Skin of body (tissue), 2 donors: ENCODE measurements around the gene GTPBP2. TPM values are rescaled to one million over a fixed set of nuclear protein-coding genes. Genes with fewer than 3 reads are reported as not detected.
A peak's percentile ranks its signal among the peaks of the same experiment; 100 is the strongest.

Experiments
- DNase-seq: peaks from one replicate; lab custom pipeline; 2025; lab: John Stamatoyannopoulos, UW
- total RNA-seq: library from RNA; depleted of rRNA; stranded (reverse); fragments of >200 nt; gene quantifications from one replicate; pipeline ENCODE4 v1.2.3, GENCODE V29; 2014

The GTPBP2 gene
- total RNA-seq, 1 donor from 2014 or later, result 34.8 TPM

DNA sequence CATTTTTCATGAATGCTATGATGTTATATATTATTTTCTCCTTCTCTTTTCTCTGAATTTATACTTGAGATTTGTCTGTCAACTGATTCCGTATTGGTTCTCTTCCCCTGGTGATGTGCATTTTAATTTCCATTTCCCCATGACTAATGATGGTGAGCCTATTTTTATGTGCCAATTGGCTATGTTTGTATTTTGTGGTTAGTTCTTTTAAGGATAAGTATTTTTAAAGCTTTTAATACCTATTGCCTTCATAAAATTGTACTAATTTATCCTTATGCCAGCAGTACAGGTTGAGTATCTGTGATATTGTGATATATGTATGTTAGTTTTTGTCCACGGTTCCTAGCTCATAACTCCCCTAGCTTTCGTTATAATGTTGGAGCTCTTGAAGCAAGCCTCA, 50.3 kb downstream of the GTPBP2 start:
- no peak for DNase-seq

DNA sequence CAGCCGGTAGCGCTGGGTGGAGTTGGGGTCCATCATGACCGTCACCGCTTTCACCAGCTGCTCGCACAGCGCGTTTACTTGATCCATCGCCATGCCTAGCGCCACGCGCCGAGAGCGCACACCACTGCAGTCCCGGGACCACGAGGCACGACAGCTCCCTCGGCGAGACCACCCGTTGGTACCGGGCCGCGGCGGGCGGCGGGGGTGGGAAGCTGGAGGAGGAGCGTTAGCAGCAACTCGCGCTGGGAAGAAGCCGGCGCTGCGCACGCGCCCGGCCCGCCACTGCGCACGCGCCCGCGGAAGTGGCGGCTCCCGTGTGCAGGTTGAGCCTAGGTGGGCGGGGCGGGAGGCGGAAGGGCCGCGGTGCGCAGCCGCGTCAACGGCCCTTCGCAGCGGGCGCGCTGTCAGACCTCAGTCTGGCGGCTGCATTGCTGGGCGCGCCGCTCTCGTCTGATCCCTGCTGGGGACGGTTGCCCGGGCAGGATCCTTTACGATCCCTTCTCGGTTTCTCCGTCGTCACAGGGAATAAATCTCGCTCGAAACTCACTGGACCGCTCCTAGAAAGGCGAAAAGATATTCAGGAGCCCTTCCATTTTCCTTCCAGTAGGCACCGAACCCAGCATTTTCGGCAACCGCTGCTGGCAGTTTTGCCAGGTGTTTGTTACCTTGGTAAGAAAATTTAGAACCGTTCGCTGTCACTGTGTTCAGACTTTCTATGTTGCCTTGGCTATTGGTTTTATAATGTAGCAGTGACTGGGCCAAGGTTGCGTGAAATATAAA, 53.1 kb downstream of the GTPBP2 start, which contains the start of the genes POLH and XPO5:
POLH (plus strand) TSS at position 414 of the 780 bp plus-strand sequence. CDS start 6,135 bp downstream, outside the sequence.
XPO5 (minus strand) TSS at position 267 of the 780 bp plus-strand sequence; CDS start at position 93, 174 bp downstream.
- DNase-seq, result peak; percentile 81

GRCh38 chr6:43575105-43575771, 53.8 kb downstream of the GTPBP2 start:
- no peak for DNase-seq

DNA sequence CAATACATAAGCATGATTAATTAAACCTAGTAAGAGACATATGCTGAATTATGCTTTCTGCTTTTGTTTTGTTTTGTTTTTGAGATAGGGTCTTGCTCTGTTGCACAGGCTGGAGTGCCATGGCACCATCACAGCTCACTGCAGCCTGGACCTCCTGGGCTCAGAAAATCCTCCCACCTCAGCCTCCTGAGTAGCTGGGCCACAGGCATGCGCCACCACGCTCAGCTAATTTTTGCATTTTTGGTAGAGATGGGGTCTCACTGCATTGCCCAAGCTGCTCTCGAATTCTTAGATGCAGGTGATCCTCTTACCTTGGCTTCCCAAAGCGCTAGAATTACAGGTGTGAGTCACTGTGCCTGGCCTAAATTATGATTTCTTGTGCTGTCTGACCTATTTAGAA, 57.0 kb downstream of the GTPBP2 start:
- DNase-seq, result no peak

DNA sequence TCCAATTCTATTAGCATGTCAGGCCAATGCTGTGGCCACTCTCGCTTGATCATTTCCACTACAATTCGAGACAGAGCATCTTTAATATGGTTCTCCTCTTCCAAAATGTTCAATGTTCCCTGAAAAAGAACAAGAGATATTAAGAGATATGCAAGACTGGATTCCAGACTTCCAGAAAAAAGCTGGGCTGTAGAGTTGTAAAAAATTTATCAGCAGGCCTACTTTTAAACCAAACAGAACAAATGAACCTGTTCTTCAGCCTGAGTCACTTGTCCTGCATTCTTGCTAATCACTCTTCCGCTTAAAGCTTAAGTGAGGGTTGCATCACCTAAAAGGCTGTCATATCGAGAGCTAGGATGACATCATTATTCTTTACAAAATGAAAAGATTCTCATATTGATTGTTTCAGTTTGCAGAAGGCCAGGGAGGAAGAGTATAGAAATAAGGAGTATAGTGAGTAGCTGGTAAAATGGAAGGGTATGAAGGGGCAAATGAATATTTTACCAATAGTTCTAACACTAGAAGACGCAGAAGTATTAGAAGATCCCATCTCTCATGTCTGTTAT, 58.1 kb downstream of the GTPBP2 start:
- DNase-seq, result no peak

Other genes starting within 250 kb of the GTPBP2 start
- gene ABCC10, start 201.7 kb downstream of the GTPBP2 start, total RNA-seq, result 9.6 TPM
- 2.7 TPM for gene DLK2, start 173.7 kb downstream of the GTPBP2 start, total RNA-seq
- gene TJAP1, start 151.7 kb downstream of the GTPBP2 start, total RNA-seq, result 11.8 TPM
- 0.20 TPM for gene LRRC73, start 118.9 kb downstream of the GTPBP2 start, total RNA-seq
- gene YIPF3, start 112.3 kb downstream of the GTPBP2 start, total RNA-seq, result 49.7 TPM
- 23.5 TPM for gene POLR1C, start 112.2 kb downstream of the GTPBP2 start, total RNA-seq
- 25.1 TPM for gene XPO5, start 53.2 kb downstream of the GTPBP2 start, total RNA-seq
- gene POLH, start 53.1 kb downstream of the GTPBP2 start, total RNA-seq, result 9.8 TPM
- gene MAD2L1BP, start 6.6 kb upstream of the GTPBP2 start, total RNA-seq, result 14.1 TPM
- 0.30 TPM for gene RSPH9, start 15.8 kb upstream of the GTPBP2 start, total RNA-seq
- gene MRPS18A, start 58.5 kb upstream of the GTPBP2 start, total RNA-seq, result 29.5 TPM
- 141 TPM for gene VEGFA, start 140.9 kb upstream of the GTPBP2 start, total RNA-seq